DMS79 treated with DMSO at 0.1 percent for 48 hours (cell line): Measurements from ENCODE around the gene ELMOD1.

Source experiments
- DNase-seq: peaks from one replicate; lab custom pipeline; 2025; lab: John Stamatoyannopoulos, UW

Gene ELMOD1

DNA sequence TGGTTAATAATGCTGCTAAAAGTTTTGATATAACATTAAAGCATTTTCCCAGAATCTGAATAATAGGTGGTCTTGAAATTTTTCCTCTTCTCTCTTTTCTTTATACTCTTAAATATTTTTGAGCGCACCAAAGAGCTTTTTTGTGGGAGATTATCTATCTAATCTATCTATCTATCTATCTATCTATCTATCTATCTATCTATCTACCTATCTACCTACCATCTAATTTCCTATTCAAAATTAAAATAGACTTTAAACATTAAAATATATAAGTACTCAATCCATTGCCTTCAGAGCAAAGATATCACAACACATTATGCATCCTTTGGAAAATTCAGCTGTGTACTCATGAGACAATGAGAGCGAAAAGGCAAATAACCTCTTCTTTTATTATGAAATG lies 55.8 kb downstream of the ELMOD1 start:
- DNase-seq, result no peak

DNA sequence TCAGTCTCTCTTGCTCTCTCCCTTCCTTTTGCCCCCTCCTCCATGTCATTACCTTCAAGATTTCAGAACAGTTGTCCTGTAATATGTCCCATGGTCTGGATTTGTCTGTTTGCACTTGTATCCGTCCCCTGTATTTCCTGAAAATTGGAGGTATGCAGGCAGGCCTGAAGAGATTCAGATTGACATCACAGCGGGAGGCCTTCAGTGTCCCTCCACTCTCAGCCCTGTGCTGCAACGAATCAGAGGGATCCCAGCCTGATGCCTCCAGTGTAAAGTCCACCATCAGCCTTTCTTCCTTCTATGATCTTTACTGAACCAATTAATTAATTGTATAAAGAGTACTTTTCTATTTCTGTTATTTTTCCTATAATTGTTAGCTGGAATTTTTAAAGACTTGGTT lies 57.3 kb downstream of the ELMOD1 start:
- no peak for DNase-seq

DNA sequence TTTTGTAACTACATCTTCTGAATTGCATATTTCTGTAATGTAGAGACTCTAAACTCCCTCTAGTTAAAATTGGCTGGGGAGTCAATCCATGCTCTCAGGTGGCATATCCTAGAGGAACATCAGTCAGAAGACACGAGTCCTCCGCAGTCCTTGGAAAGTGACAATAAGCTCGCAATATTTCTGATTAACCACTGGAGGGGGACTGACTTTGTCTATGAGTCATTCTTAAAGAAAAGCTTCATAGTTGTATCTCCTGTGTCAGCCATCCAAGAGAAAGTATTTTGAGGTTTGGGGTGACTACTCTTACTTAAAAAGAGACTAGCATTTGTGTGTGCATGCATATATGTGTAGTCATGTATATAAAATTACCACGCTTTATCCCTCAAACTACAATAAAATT lies 60.7 kb downstream of the ELMOD1 start:
- DNase-seq, result no peak

DNA sequence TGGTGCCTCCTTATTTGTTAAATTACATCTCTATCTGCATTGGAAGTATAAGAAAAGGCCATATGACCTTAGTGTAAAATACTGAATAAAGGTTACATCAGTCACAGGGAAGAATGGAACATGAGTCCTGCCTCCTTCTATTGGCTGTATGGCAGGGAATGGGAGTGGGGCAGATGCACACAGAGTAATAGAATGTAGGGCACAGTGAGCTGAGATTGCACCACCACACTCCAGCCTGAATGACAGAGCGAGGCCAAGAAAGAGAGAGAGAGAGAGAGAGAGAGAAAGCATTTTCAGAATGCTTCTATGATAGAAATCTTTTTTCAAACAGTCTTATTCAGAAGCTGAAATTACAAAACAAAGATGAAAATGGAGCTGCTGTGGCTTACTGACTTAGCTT lies 62.1 kb downstream of the ELMOD1 start:
- no peak for DNase-seq

DNA sequence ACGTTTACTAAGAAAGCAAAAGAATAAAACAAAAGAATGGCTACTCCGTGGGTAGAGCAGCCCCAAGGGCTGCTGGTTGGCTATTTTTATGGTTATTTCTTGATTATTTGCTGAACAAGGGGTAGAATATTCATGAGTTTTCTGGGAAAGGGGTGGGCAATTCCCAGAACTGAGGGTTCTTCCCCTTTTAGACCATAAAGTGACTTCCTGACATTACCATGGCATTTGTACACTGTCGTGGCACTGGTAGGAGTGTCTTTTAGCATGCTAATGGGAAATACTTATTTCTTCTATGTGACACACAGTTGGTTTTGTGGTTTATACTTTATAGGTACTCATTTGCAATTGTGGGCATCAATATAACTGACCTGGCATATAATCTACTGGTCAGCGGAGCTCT lies 64.7 kb downstream of the ELMOD1 start:
- no peak for DNase-seq

DNA sequence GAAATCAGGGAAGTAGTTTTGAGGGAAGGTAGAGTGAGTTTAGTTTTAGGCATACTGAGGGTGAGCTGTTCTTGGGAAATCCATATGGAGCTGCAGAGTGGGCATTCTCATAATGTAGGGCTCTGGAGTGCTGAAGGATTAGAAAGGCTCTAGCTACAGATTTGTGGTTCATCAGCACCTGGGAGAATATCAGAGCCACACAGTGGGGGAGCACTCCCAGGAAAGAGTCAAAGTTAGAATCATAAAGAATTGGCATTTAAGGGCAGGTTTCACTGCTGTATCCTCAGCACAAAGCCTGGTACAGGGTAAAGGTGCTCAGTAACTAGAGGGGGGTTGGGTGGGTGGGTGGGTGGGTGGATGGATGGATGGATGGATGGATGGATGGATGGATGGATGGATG lies 68.4 kb downstream of the ELMOD1 start:
- DNase-seq, result no peak

DNA sequence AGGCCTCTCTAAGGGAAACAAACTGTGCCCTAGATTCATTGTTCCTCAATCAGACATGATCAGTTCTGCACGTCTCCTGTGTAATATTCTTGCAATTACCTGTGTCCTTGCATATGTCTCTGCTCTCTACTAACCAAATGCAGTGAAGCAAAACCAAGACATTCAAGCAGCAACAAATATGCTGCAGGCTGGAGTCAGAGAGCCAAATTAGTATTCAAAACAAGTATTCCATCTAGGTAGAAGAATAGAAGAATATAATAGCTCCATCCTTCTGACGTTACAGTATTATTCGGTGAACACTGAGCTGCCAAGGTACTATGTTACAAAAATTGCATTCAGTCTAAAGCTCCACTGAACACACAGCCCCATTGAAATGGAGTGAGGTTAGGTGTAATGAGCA lies 69.1 kb downstream of the ELMOD1 start:
- no peak for DNase-seq

DNA sequence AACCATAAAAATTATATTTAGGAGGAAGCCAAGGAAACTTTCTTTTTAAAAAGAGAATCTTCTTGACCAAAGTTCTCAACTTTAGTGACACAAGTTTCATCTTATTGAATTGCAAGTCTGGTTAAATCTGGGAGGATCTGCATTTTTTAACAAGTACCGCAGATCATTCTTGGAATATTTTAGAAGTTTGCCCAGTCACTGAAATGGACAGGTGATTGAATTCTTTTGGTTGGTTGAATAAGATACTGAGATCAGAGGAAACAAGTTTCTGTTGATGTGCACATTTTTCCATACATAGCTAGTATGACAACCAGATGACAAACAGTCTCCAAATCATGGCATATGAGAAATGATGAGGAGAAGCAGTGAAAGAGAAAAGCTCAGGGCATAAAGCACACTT lies 70.7 kb downstream of the ELMOD1 start:
- no peak for DNase-seq

DNA sequence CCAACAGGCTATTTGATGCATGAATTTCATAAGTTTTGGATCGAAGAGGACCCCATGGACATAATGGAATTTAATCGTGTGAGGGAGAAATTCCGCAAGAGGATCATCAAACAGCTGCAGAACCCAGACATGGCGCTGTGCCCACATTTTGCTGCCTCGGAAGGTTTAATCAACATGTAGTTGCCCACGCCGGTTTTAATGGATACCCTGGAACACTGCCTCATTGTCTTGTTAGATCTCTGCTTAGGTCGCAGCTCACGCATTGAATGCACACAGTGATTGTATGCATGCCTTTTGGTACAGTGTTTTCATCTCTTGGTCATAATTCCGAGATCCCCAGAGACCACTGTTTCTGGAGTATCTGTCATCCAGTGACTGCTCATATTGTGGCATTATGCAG lies 74.1 kb downstream of the ELMOD1 start:
- no peak for DNase-seq

DNA sequence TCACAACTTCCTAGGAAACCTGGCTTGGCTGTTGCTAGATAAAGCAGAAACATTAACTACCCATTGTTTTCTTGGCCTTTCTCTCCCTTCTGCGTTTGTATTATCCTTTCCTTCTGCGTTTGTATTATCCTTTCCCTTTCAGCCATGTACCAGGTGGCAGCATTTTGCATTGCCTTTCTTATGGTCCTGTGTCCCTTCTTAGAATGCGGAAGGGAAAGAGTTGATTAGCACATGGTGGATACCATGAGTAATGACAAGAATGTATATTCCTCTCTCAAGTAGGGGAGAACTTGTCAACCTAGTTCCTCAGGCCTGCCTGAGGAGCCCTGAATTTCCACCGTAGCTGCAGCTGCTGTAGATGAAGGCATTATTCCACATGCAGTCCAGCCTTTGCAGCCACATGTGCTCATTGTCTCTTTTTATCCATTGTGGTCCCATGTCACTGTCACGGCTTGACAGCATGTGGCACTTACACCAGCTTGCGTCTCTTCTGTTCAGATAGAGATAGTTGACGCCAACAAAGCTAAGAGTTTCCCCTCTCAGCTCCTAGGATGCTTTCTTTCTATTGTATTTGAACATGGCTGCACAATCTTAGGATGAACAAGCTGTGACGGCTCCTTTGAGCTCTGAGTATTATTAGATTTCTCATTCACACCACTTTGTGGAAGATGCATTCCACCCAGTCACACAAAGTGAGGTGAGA lies 76.1 kb downstream of the ELMOD1 start:
- no peak for DNase-seq

DNA sequence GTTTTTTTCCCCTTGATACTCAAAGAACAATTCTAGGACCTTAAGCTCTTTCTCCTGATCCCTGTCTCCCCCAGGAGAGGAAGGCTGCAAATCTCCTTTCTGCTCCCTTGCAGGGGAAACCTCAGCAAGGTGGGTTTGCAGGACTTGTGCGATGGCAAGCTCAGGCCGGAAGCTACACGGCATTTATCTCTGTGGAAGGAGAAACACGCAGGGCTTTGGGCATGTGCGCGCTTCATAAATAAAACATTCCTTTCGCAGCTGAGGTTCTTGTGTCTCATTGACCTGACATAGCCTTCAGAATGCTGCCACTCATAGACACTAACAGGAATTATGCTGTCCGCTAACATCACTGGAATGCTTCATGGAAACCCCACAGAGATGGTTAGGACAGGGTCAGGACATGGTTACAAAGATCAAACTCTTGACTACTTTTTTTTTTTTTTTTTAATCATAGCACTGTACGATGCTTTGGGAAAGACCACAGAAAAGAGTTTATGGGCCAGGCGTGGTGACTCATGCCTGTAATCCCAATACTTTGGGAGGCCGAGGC lies 78.3 kb downstream of the ELMOD1 start:
- DNase-seq, result no peak

DNA sequence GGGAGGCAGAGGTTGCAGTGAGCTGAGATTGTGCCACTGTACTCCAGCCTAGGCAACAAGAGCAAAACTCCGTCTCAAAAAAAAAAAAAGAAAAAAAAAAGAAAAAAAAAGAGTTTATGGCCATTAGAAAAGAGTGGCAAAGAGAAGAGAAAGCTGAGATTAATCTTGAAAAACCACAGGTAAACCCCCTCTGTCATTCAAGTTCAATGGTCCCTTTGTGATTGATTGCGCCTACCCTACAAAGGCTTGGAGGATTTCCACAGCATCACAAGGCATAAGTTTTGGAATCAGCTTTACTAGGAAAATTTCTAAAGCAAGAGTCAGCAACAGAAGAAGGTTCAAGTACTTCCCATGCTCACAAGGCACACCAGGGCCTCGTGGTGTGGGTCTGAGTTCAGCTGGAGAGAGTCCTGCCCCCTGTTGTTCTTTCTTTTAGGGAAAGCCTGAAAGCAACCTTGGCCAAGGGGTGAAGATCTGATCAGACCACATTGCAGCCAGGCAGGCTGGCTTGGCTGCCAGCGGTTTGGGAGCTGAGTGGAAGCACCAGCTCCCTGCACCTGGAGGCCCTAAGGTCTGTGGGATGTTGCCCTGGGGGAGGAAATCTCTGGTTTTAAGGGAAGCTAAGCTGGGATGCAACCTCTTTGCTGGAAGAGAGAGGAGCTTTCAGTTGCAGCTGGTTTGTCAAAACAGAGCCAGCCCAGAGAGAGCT lies 79.1 kb downstream of the ELMOD1 start:
- DNase-seq, result no peak

DNA sequence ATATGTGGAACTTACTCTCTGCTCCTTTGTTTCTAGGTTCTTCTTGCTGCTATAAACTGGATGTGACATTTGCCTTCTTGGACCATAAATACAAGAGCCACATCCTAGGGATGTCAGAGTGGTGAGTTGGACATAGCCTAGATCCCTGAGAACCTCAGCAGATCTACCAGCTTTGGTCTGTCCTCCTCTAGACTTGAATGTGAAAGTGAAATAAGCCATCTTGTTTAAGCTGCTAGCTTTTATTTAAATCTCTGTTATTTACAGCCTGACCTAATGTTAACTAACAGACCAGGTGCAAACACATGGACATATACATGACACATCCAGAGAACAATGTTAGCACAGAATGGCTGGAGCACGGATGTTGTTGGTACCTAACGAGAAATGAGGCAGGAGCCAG lies 85.0 kb downstream of the ELMOD1 start:
- no peak for DNase-seq

DNA sequence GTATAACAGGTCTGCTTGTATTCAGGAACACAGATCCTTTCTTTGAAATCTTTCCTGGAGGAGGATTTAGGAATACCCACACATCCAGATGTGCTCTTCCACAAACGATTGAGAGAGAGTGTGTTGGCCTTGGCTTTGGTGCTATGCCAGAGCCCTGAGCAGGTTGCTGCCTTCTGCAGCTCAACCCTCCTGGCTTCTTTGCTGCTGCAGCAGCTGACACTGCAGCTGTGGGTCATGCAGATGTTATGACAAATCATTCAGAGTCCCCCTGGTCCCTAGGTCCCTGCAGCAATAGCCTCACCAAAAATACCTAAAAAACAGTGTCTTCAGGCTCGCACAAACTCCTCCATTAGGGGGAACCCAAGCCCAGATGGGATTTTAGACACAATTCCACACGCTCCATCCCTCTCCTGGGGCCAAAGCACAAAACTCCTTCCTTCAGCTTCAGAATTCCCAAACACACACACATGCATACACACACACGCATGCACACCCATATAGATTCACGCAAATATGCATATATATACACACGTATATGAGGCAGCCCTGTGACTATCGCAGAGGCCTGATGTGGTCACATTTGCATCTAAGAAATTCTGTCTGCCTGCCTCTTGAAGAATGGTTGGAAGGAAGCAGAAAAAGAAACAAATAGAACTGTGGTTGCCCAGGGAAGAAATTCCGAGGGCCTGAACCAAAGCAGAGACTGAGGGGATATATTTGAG lies 85.5 kb downstream of the ELMOD1 start:
- no peak for DNase-seq

DNA sequence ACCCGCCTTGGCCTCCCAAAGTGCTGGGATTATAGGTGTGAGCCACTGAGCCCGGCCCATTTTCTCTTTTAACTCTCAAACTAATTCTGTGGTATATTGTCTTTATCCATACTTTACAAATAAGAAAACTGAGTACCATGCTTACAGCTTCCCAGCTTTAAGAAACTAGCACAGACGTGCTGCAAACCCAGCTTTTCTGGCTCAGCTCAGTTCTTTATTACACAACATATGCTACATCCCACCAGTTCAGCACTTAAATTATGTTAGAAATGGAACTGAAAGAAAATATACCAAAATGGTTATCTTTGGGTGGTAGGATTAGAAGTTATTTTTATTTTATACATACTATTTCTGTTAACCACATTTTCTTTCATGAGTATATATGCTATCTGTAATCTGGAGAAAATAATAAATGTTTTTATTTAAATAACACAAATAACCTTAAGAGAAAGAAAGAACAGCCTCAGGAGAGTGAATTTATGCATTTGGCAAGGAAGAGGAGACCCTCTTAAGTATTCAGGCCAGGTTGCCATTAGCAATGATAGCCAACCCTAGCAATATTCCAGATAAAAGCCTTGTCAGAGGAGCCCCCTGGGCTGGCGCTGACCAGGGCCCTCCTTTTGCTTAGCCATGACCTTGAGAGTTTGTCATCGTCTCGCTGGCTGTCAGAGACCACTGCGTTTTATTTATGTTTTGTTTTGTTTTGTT lies 87.1 kb downstream of the ELMOD1 start:
- DNase-seq, result no peak

DNA sequence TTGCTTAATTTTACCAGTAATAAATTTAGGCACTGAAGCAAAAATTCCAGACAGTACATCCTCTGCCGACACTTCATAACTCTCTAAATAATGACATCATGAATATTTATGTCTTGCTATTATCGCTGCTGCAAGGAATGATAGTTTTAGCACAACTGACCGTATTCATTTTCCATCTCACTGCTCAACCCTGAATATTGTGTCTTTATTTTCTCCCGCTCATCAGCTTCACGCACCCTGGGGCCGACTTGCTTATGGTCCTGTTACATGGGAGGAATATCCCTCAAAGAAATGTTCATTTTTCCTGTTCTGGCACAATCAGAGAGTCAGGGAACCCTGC lies 87.7 kb downstream of the ELMOD1 start:
- DNase-seq, result no peak

DNA sequence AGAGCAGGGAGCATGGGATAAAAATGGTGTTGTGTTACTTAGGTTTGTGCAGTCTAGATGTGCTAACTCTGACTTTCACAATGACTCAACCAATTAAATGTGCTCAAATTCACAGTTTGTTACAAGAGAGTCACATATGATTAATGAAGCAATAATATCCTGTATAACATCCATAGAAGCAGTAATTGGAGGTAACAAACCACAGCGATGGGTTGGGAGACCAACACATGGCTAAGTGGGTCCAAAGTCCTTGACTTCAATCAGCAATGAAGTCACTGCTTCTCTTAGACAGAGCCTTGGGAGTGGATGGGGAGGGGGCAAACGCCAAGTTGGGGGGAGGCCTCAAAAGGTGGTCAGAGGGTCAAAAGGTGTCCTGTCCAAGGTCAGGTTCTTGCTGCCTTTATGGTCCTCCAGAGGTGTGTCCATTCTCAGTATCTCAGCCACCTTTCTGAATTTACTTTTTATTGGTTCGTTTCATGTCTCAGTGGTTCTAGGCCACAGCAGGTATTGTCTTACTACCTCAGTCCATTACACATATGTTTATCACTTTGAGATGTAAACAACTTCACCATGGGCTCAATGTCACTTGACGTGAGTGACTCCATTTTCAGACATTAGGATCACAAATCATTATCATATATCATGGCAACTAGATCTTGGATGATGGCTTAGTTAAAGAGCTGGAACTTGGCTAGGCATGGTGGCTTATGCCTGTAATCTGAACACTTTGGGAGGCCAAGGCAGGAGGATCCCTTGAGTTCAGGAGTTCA lies 88.5 kb downstream of the ELMOD1 start:
- no peak for DNase-seq

DNA sequence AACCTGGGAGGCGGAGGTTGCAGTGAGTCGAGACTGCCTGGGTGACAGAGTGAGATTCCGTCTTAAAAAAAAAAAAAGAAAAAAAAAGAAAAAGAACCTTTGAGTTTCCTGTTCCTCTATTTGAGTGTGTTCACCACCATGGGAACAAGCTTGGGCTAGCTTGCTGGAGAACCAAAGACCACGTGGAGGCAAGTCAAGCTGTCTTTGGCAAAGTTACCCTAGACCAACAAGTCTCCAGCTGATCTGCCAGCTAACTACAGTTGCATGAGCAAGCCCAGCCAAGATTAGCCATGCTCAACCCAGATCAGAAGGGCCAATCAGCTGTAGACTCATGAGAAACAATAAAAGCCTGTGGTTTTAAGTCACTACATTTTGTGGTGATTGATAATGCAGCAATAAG lies 91.2 kb downstream of the ELMOD1 start:
- no peak for DNase-seq

DNA sequence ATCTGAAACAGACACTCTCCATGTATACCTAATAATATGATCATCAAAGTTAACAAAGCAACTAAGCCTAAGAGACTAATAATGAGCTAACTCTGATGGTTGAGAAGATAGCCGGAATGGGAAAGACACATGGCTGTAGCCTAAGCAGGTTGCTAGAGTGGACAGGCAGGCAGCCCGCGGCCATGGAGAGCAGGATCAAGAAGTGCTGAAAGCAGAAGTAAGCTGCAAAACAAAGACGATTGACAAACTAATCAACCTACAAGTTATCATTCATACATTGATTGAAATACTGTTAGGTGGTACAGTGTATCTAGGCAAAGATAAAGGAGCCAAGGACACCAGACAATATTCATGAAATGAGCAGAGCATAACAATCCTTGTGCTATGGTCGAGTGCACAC lies 91.6 kb downstream of the ELMOD1 start:
- no peak for DNase-seq

DNA sequence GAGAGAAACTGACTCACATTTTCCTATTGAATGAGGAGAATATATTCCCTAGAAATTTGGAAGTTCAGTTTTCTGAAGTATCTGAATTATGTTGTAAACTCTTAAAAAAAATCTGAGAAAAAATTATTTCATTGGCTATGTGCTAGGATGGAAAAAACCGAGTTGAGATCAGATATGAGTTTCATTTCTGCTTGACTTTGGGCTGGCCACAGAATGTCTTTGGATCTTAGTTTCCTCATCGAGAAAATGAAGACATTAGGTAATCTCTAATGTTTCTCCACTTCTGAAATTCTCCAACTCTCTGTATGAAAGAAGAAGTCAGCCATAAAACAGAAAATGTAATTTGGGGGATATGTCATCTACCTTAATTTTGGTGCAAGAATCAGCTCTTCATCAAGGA lies 92.1 kb downstream of the ELMOD1 start:
- DNase-seq, result no peak

DNA sequence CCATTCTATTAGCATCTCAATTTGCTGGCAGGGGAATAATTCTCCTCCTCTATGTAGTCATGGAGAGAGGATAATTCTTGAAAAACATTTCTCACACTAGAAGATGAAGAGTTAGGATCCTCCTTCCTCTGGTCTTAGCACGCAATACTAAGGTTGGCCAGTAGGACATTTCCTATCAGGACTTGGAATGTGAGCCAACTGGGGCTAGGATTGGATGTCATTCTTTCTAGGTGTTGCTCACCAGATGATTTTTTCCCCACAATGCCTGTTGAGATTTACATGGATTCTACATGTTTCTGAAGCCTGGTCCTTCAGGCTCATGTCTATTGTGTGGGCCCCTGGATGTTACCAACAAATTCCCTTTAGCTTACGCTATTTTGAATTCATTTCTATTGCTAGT lies 92.9 kb downstream of the ELMOD1 start:
- DNase-seq, result no peak
